NCI-H345 (cell line): ENCODE measurements around the gene GARIN1A.
"Not testable (repeated sequence)": the region's sequence is repeated elsewhere in the genome, so short reads cannot be mapped to it uniquely, and the experiment has no call there.

ENCODE experiments used
- DNase-seq: peaks from one replicate; lab custom pipeline; 2025; lab: John Stamatoyannopoulos, UW

Gene GARIN1A

DNA sequence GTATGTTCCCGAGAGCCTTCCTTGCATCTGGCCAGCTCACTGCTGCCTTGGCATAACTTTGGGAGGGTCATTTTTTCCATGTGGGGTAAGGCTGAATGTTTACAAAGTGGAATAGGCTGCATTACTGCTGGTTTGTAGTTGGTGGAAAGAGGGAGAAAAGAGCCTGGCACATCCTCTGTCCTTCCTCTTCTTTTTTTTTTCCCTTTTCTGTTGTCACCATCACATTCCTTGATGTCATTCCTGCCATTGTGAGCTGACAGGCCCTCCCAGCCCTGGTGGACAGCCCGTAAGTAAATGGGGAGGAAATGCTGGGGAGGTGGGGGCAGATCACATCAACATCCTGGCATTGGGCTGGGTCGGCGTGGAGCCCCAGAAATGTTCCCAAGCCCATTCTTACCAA, at the start of gene GARIN1A:
Gene GARIN1A (plus strand): TSS at position 301 of the 400 bp plus-strand sequence. CDS start 106 bp downstream, outside the sequence.
- no peak for DNase-seq

DNA sequence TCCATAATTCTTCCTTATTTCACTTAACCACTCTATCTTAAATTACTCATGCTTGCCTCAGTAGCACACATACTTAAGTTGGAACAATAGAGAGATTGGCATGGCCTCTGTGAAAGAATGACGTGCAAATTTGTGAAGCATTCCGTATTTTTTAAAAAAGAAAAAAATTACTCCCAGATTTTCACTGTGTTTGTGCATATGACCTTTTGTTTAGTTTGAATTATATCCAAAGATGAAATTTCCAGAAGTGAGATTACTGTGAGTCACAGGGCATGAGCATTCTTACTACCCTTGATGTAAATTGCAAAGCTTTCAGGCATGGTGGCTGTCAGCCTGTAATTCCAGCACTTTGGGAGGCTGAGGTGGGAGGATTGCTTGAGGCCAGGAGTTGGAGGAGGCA, 45.0 kb upstream of the GARIN1A start:
- DNase-seq, result not testable (repeated sequence)

DNA sequence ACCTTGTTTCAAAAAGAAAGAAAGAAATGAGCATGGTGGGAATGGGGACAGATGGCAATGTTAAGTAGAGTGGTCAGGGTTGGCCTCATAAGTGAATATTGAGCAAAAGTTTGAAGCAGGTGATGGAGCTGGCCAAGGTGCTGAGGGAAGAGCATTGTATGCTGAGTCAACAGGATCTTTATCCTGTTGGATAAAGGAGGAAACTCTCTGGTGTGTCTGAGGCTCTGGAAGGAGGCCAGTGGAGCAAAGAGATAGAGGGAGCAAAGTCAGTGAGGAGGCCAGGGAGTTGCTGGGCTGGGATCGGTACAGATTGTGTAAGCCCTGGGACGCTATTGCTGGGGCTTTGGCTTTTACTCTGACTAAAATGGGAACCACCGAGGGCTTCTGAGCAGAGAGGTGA, 38.2 kb upstream of the GARIN1A start:
- DNase-seq, result not testable (repeated sequence)

DNA sequence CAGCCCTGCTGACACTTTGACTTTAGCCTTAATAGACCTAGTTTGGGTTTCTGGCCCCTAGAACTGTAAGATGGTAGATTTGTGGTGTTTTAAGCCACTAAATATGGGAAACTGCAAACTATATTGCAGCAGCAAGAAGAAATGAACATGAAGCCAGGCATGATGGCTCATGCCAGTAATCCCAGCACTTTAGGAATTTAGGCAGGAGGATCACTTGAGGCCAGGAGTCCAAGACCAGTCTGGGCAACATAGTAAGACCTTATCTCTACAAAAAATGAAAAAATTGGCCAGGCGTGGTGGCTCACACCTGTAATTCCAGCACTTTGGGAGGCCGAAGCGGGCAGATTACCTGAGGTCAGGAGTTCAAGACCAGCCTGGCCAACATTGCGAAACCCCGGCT, 26.9 kb upstream of the GARIN1A start:
- not testable (repeated sequence) for DNase-seq

DNA sequence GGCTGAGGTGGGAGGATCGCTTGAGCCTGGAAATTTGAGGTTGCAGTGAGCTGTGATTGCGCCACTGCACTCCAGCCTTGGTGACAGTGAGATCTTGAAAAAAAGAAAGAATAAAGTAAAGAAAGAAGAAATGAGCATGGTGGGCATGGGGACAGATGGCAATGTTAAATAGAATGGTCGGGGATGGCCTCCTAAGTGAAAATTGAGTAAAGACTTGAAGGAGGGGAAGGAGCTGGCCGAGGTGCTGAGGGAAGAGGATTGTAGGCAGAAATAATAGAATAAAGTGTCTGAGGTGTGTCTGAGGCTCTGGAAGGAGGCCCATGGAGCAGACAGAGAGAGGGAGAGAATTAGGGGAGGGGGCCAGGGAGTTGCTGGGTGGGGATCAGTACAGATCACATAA, 26.2 kb upstream of the GARIN1A start:
- DNase-seq, result not testable (repeated sequence)

DNA sequence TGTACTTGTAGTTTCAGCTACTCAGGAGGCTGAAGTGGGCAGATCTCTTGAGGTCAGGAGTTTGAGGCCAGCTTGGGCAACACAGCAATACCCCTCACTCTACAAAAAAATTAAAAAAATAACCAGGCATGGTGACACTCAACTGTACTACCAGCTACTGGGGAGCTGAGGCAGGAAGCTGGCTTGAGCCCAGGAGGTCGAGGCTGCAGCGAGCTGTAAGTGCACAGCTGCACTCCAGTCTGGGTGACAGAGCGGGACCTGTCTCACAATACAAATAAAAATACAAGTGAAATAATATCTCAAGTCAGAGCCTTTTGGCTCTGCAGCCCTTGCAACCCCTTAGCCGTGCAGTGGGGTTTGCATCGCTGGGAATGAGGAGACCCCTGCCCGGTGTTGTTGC, 25.2 kb upstream of the GARIN1A start:
- DNase-seq, result not testable (repeated sequence)

DNA sequence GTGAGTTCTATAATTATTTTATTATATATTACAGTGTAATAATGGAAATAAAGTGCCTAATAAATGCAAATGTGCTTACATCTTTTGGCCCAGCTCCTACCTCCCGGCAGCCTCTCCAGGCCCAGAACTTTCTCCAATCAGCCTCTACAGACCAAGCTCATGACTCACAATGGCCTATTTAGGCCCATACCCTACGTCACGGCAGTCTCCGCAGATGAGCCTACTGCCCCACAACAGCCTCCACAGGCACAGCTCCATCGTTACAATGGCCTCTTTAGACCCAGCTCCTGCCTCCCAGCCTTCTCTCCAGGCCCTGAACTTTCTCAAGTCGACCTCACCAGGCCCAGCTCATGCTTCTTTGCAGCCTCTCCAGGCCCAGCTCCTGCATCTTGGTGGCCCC, 21.0 kb upstream of the GARIN1A start:
- not testable (repeated sequence) for DNase-seq

DNA sequence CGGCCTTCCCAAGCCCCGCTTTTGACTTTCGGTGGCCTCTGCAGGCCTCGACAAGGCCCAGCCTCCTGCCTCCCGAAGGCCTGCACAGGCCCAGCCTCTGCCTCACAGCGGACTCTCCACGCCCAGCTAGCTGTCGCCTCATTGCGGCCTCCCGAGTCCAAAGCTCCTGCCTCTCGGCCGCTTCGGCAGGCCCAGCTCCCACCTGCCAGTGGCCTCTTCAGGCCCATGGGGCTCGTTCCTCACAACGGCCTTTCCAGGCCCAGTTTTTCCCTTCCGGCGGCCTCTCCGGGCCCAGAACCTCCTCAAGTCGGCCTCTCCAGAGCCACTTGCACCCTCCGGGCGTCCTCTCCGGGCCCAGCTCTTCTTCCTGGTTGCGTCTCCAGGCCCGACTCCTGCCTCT, 19.5 kb upstream of the GARIN1A start:
- not testable (repeated sequence) for DNase-seq

DNA sequence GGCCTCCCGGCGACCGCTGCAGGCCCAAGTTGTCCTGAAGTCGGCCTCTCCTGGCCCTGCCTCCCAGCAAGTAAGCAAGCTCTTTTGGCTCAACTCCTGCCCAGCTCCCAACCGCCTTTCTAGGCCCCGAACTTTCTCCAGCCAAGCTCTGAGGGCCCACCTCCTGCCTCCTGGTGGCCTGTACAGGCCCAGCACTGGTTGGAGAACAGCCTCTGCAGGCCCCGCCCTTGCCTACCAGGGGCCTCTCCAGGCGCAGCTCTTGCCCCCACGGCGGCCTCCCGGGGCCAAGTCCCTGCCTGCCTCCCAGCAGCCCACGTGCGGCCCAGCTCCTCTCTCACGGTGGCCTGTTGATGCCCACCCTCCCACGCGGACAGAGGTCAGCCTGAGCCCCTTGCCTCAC, 18.9 kb upstream of the GARIN1A start:
- DNase-seq, result not testable (repeated sequence)

DNA sequence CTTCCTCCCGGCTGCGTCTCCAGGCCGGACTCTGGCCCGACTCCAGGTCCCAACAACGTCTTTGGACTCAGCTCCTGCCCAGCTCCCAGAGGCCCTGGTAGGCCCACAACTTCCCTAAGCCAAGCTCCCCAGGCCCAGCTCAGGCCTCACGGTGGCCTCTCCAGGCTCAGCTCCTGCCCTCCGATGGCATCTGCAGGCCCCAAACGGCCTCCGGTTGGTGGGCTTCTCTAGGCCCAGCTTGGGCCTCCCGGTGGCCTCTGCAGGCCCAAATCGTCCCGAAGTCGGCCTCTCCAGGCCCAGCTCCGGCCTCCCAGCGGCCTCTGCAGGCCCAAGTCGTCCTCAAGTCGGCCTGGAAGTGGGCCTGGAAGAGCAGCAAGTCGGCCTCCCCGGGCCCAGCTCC, 18.0 kb upstream of the GARIN1A start:
- DNase-seq, result not testable (repeated sequence)

DNA sequence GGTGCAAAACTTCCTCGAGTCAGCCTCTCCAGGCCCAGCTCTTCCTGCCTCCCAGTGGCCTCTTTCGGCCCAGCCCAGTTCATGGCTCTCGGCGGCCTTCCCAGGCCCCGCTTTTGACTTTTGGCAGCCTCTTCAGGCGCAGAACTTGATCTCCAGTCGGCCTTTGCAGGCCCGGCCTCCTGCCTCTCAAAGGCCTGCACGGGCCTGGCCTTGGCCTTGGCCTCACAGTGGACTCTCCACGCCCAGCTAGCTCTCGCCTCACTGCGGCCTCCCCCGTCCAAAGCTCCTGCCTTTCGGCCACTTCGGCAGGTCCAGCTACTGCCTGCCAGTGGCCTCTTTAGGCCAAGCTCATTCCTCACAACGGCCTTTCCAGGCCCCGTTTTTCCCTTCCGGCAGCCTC, 17.6 kb upstream of the GARIN1A start:
- DNase-seq, result not testable (repeated sequence)

DNA sequence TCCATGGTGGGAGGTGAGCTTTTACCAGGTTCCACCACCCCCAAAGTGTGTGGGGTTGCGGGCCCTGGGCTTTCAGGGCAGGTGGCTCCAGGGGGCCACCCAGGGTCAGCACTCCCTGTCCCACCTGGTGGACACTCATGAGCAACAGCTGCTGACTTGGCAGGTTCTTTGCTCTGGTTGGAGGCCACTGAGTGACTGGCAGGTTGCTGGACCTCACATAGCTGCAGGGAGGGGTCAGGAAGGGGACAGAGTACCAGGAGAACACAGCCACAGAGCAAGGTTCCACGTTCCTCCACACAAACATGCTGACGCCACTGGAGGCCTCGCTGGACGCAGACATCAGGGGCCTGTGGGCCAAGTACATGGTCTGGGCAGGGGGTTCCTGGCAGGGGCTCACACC, 13.7 kb upstream of the GARIN1A start:
- DNase-seq, result not testable (repeated sequence)

DNA sequence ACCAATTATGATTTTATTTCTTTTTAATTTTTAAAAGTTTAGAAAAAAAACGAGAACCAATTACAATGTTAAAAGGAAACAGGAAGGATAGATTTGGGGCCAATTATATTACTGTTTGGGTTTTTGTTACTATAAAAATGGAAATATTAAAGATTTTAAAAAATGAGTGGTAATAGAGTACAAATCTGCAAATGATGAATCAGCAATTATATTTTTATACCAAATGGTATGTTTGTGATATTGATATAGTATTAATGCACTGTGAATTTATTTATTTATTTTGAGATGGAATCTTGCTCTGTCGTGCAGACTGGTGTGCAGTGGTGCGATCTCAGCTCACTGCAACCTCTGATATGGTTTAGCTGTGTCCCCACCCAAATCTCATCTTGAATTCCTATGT, 11.5 kb upstream of the GARIN1A start:
- no peak for DNase-seq

DNA sequence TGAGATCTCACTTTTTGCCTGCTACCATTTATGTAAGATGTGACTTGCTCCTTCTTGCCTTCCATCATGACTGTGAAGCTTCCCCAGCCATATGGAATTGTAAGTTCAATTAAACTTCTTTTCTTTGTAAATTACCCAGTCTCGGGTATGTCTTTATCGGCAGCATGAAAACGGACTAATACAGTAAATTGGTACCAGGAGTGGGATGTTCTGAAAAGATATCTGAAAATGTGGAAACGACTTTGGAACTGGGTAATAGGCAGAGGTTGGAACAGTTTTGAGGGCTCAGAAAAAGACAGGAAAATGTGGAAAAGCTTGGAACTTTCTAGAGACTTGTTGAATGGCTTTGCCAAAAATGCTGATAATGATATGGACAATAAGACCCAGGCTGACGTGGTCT, 10.6 kb upstream of the GARIN1A start:
- DNase-seq, result no peak

DNA sequence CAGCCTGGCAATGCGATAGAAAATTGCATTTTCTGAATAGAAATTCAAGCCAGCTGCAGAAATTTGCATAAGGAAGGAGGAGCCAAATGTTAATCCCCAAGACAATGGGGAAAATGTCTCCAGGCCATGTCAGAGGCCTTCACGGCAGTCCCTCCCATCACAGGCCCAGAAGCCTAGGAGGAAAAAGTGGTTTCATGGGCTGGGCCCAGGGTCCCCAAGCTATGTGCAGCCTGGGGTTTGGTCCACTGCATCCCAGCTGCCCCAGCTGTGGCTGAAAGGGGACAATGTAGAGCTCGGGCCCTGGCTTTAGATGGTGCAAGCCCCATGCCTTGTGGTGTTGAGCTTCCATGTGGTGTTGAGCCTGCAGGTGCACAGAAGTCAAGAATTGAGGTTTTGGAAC, 10.0 kb upstream of the GARIN1A start:
- DNase-seq, result no peak

DNA sequence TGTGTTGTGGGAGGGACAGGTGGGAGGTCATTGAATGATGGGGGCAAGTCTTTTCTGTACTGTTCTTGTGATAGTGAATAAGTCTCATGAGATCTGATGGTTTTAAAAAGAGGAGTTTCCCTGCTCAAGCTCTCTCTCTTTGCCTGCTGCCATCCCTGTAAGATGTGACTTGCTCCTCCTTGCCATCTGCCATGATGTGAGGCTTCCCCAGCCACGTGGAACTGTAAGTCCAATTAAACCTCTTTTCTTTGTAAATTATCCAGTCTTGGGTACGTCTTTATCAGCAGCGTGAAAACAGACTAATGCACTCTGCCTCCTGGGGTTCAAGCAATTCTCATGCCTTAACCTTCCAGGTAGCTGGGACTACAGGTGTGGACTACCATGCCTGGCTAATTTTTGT, 8.9 kb upstream of the GARIN1A start:
- not testable (repeated sequence) for DNase-seq

DNA sequence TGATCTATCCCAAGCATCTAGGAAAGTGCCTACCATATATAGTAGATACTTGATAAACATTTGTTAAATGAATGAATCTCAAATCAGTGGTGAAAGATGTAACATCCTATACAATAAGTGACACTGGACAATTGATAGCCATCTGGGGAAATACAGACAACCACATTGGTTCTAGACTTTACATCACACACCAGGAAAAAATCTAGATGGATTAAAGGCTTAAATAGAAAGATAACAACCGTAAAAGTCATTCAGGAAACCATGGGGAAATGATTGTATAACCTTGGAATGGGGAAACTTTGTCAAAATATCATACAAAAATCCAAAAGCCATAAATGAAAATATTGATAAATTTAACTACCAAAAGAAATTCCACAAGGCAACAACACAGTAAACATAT, 7.0 kb upstream of the GARIN1A start:
- DNase-seq, result no peak

DNA sequence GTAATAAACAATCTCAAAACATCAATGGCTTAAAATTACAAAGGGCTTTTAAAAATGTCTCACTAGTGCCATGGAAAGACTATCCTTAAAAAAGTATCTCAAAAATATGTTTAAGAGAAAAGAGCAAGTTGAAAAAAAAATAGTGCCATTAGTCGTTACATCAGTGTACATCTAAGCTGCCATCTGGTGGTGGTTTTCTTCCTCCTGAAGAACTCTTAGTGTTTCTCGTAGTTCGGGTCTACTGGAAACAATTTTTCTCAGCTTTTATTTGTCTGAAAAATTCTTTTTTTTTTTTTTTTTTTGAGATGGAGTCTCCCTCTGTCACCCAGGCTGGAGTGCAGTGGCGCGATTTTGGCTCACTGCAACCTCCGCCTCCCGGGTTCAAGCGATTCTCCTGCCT, 5.9 kb upstream of the GARIN1A start:
- no peak for DNase-seq

DNA sequence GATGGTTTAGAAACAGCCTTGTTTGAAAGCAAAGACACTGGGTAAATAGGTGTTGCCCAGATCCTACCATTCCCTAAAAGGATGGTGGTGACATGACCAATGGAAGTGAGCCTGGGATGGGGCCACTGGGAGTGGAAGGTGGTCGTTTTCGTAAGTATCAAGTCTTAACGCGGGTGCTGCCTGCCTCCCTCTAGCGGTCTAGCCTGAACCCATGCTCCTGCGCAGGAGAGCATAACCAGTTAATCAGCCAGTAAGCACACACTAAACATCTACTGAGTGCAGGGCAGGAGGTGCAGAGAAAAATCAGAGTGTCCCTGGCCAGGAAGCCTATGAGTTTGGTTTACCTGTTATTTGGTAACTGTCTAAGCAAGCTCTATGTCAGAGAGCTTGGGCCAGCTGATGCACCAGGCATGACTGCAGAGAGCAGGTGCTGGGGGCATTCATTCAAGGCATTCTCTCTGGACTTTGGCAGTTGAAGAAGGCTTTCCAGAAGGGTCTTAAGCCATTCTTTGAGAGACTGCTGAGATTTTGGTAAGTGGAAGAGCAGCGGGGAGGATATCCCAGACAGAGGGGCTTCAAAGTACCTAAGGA, 930 bp downstream of the GARIN1A start:
- DNase-seq, result no peak

DNA sequence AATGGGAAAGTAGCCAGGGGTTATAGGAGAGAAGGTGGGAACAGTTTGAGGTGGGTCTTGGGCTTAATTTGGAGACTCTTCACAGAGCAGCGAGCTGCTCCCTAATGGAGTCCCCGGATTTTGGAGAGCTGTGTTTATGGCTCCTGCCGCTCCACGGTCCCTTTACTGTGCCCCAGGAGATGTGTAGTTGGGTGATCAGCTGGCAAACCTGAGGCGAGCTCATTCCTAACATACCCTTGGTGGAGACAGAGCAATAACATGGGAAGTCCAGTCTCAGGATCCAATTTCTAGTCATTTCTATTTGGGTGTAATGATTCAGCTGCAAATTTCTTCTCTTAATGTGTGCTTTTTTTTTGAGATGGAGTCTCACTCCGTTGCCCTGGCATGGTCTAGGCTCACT, 1.5 kb downstream of the GARIN1A start:
- DNase-seq, result no peak

DNA sequence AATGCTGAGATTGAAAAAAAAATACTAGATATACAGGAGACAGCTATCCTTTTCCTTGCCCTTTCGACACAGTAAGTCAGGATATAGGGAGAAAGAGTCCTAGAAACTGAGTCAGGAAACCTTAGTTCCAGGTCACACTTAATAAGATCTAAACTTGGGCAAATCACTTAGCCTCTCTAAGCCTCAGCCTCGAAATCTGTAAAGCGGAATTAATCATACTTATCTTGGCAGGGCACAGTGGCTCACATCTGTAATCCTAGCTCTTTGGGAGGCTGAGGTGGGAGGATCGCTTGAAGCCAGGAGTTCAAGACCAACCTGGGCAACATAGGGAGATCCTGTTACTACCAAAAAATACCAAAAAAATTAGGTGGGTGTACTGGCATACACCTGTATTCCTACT, 4.6 kb downstream of the GARIN1A start:
- DNase-seq, result no peak

DNA sequence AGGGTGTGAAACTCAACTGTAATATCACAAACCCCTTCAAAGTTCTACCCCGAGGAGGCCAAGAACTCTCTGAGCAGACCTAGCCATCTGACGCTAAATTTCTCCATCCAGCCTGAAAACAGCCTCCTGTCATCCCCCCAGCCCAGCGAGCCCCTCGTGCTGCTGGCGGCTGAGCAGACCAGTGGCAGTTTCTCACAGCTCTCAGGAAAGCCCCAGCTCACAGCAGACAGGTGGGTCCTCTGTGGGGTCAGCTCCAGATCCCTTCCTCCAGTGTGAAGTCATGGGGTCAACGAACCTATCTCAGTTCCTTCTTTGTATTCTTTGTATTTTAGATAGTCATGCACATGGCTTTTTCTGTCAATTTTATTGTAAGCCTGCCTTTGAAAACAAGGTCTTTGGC, 7.8 kb downstream of the GARIN1A start:
- DNase-seq, result no peak

DNA sequence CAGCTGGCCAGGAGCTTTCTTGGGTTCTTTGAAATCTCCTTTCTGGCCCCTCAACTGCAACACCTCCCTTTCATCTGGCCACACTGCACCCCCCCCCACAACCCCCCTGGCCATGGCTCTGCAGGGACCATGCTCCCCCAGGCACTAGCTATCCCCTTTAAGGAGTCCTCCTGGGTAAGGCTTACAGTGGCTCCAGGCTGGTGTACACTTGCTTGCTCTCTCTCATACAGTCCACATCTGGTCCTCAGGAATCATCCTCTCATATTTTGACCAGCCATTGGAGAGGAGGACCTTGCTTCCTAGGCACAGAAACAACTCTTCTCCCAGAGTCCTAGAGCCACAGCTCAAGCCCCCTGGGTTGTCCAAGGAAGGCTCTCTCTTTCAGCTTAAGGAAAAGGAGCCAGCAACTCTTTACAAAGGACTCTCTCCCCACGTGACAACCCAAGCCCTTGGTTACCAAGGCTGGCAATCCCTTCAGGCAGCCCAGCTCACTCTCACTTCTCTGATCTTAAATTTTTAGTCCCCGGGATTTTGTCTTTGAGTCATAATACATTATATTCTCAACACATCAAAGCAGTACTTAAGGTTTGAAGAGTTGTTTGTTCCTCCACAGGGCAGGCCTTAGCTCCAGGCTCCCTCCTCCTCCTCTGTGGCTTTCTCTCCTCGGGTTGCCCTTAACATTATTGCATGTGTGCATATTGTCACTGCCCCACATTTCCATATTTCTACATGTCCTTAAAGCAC, 9.9 kb downstream of the GARIN1A start:
- DNase-seq, result no peak

DNA sequence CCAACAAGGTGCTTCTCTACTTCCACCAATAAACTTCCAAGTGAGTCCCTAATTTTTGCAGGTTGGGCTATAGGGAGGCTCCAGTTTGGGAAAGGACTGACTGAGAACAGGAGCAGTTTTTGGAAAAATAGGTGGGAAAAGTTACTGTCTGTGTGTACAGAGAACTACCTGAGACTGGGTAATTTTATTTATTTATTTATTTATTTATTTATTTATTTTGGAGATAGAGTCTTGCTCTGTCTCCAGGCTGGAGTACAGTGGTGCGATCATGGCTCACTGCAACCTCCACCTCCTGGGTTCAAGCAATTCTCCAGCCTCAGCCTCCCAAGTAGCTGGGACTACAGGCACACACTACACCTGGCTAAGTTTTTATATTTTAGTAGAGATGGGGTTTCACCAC, 11.2 kb downstream of the GARIN1A start:
- DNase-seq, result not testable (repeated sequence)
